Panc1 (cell line): ENCODE measurements around the gene RASGRF2.

Experiments used
- POLR2AphosphoS5 ChIP-seq: IDR thresholded peaks from 2 replicates; pipeline ENCODE4 v1.6.1; 2012; ENCODE audit warnings: mild to moderate bottlenecking, low read depth, low read length, moderate library complexity
- TF ChIP-seq, protein P1 (sequence below): fragments of 450-650 bp; IDR thresholded peaks from 2 replicates; pipeline ENCODE4 v1.5.1; 2017; ENCODE audit warnings: mild to moderate bottlenecking
- TF ChIP-seq, protein P2 (sequence below), 2 experiments: IDR thresholded peaks; 2 replicates each; pipeline ENCODE4 v1.6.1; 2011 to 2012; ENCODE audit warnings: low read depth in 2 of 2, control low read depth in 1 of 2, low read length in 1 of 2, mild to moderate bottlenecking in 1 of 2, moderate library complexity in 1 of 2; ENCODE audit not compliant: insufficient read depth in 1 of 2

DNA sequence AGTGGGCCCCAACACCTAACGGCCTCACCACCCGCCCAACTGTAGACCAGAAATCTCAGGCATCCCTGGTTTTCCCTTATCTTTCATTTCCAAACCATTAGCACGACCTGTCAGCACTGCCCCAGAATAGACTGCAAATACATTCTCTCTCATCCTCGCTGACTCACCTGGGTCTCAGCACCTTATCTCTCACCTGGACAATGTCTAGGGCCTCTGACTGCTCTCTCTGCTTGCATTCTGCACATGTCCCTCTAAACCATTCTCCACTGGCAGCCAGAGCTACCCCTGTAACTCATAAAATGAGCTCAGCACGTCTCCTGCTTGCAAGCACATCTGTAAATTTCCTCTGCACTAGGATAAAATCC is 285.7 kb downstream of the RASGRF2 start:
- TF ChIP-seq, protein P1, sequence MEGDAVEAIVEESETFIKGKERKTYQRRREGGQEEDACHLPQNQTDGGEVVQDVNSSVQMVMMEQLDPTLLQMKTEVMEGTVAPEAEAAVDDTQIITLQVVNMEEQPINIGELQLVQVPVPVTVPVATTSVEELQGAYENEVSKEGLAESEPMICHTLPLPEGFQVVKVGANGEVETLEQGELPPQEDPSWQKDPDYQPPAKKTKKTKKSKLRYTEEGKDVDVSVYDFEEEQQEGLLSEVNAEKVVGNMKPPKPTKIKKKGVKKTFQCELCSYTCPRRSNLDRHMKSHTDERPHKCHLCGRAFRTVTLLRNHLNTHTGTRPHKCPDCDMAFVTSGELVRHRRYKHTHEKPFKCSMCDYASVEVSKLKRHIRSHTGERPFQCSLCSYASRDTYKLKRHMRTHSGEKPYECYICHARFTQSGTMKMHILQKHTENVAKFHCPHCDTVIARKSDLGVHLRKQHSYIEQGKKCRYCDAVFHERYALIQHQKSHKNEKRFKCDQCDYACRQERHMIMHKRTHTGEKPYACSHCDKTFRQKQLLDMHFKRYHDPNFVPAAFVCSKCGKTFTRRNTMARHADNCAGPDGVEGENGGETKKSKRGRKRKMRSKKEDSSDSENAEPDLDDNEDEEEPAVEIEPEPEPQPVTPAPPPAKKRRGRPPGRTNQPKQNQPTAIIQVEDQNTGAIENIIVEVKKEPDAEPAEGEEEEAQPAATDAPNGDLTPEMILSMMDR = no peak
- TF ChIP-seq POLR2AphosphoS5 = no peak
- TF ChIP-seq, protein P2, sequence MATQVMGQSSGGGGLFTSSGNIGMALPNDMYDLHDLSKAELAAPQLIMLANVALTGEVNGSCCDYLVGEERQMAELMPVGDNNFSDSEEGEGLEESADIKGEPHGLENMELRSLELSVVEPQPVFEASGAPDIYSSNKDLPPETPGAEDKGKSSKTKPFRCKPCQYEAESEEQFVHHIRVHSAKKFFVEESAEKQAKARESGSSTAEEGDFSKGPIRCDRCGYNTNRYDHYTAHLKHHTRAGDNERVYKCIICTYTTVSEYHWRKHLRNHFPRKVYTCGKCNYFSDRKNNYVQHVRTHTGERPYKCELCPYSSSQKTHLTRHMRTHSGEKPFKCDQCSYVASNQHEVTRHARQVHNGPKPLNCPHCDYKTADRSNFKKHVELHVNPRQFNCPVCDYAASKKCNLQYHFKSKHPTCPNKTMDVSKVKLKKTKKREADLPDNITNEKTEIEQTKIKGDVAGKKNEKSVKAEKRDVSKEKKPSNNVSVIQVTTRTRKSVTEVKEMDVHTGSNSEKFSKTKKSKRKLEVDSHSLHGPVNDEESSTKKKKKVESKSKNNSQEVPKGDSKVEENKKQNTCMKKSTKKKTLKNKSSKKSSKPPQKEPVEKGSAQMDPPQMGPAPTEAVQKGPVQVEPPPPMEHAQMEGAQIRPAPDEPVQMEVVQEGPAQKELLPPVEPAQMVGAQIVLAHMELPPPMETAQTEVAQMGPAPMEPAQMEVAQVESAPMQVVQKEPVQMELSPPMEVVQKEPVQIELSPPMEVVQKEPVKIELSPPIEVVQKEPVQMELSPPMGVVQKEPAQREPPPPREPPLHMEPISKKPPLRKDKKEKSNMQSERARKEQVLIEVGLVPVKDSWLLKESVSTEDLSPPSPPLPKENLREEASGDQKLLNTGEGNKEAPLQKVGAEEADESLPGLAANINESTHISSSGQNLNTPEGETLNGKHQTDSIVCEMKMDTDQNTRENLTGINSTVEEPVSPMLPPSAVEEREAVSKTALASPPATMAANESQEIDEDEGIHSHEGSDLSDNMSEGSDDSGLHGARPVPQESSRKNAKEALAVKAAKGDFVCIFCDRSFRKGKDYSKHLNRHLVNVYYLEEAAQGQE (IDR thresholded peaks at IDR 0.05; ENCODE audit: insufficient read depth in 1 of 2, low read depth in 2 of 2, low read length in 1 of 2) = no peak
